K562 (cell line): ENCODE results near the gene TMC2. TPM values are rescaled to one million over a fixed set of nuclear protein-coding genes. Genes with fewer than 3 reads are reported as not detected.

Experiments
- ATAC-seq: fragments of 200-7000 bp; cut with Tn5 transposase; 3 replicates; pipeline ENCODE4 v1.9.1; 2020; ENCODE audit warnings: moderate library complexity
- BruUV-seq: library from RNA; stranded (reverse); fragments of 400-500 nt; replicated peaks from 2 replicates; lab custom pipeline; 2021; lab: Mats Ljungman, UMichigan
- CTCF ChIA-PET: fragments of 300-600 bp; formaldehyde crosslinking; extraction: SDS; loops from one replicate; lab custom pipeline; 2021; ENCODE audit warnings: low intra/inter-chr PET ratio; lab: Yijun Ruan, JAX
- POLR2A ChIA-PET: fragments of 300-600, 350-650 bp; sonication (Branson Sonifier 250); formaldehyde crosslinking; extraction: SDS; loops from one replicate; lab custom pipeline; 2021; ENCODE audit warnings: antibody characterized with exemption, inconsistent platforms; lab: Yijun Ruan, JAX
- DNase-seq, 4 experiments: peaks; one replicate each; pipeline versions ENCODE4 v3.0.0 to v3.0.0-alpha.2; 2011 to 2018; ENCODE audit warnings: low spot score in 3 of 4, mixed read lengths in 3 of 4; ENCODE audit errors: extremely low read depth in 1 of 4
- FAIRE-seq: peaks from 2 replicates; lab custom pipeline; 2011; peaks lifted over from hg19 to GRCh38; lab: Jason Lieb, UNC
- H2AFZ ChIP-seq: 2 replicates; pipeline ENCODE4 v1.6.0; 2011; ENCODE audit warnings: low read depth, low read length, control low read depth, inconsistent platforms
- H3K27ac ChIP-seq: fragments of 200-600 bp; 3 replicates; pipeline ENCODE4 v1.8.0; 2011; ENCODE audit warnings: low read depth, mild to moderate bottlenecking, control low read depth, inconsistent platforms, low read length, moderate library complexity, mixed read lengths; ENCODE audit errors: extremely low read depth
- H3K27me3 ChIP-seq, 2 experiments: fragments of 300-600 bp in 1 of 2; 2 replicates in 1 of 2; 3 replicates in 1 of 2; pipeline versions ENCODE4 v1.6.0 to v1.8.0; 2011; ENCODE audit warnings: inconsistent platforms in 2 of 2, low read length in 2 of 2, mild to moderate bottlenecking in 1 of 2, mixed read lengths in 1 of 2, moderate library complexity in 1 of 2; ENCODE audit not compliant: control insufficient read depth in 2 of 2, insufficient read depth in 2 of 2
- H3K36me3 ChIP-seq: fragments of 300-600 bp; 3 replicates; pipeline ENCODE4 v1.8.0; 2011; ENCODE audit warnings: mild to moderate bottlenecking, low read length, inconsistent platforms; ENCODE audit not compliant: control insufficient read depth, insufficient read depth
- H3K4me1 ChIP-seq, 2 experiments: fragments of 200-600 bp in 1 of 2; replicated peaks in 1 of 2; 2 replicates in 1 of 2; 3 replicates in 1 of 2; pipeline versions ENCODE4 v1.5.1 to v1.8.0; 2011; ENCODE audit warnings: inconsistent platforms in 2 of 2, low read length in 2 of 2, mild to moderate bottlenecking in 1 of 2, mixed read lengths in 1 of 2, moderate library complexity in 1 of 2; ENCODE audit not compliant: control insufficient read depth in 2 of 2, insufficient read depth in 2 of 2
- H3K4me2 ChIP-seq: 2 replicates; pipeline ENCODE4 v1.6.1; 2011; ENCODE audit warnings: low read length, control low read depth, inconsistent platforms, mixed read lengths; ENCODE audit not compliant: insufficient read depth
- H3K4me3 ChIP-seq: fragments of 200-600 bp; sonication (generic), shearing (Covaris generic); 2 replicates; pipeline ENCODE4 v1.5.1; 2016; ENCODE audit warnings: control low read depth, inconsistent platforms
- H3K79me2 ChIP-seq: fragments of 200-600 bp; 3 replicates; pipeline ENCODE4 v1.8.0; 2011; ENCODE audit warnings: low read length, inconsistent platforms; ENCODE audit not compliant: control insufficient read depth, insufficient read depth
- H3K9ac ChIP-seq, 2 experiments: 2 replicates each; pipeline versions ENCODE4 v1.6.0 to v1.6.1; 2011; ENCODE audit warnings: low read depth in 2 of 2, low read length in 2 of 2, control low read depth in 1 of 2, inconsistent platforms in 1 of 2, mild to moderate bottlenecking in 1 of 2, mixed read lengths in 1 of 2; ENCODE audit not compliant: insufficient read depth in 1 of 2
- H3K9me1 ChIP-seq: one replicate; pipeline ENCODE4 v1.6.0; 2011; ENCODE audit warnings: inconsistent platforms, mild to moderate bottlenecking, low read length, moderate library complexity; ENCODE audit not compliant: control insufficient read depth, insufficient read depth
- H3K9me3 ChIP-seq: replicated peaks from 2 replicates; pipeline ENCODE4 v1.5.1; 2011; ENCODE audit warnings: low read depth, low read length, inconsistent platforms; ENCODE audit not compliant: control insufficient read depth, insufficient read depth
- H4K20me1 ChIP-seq: replicated peaks from 2 replicates; pipeline ENCODE4 v1.6.1; 2011; ENCODE audit warnings: low read length, inconsistent platforms, mixed read lengths; ENCODE audit not compliant: control insufficient read depth, insufficient read depth
- BCOR ChIP-seq: fragments of 450-650 bp; IDR thresholded peaks from 2 replicates; pipeline ENCODE4 v1.6.1; 2016
- EP300 ChIP-seq: IDR thresholded peaks from 2 replicates; pipeline ENCODE4 v1.6.1; 2012; ENCODE audit warnings: low read length, improper control_type of control experiment
- ETS1 ChIP-seq: conservative IDR thresholded peaks from 2 replicates; pipeline ENCODE4 v1.6.1; 2011; ENCODE audit warnings: low read depth, mild to moderate bottlenecking, low read length; ENCODE audit not compliant: control insufficient read depth
- FOXO4 ChIP-seq: fragments of 450-650 bp; formaldehyde crosslinking; IDR thresholded peaks from 2 replicates; pipeline ENCODE4 v1.4.0; 2020; ENCODE audit warnings: mild to moderate bottlenecking, moderate library complexity
- GATAD2A ChIP-seq: fragments of 450-650 bp; IDR thresholded peaks from 2 replicates; pipeline ENCODE4 v1.6.1; 2017
- IRF2 ChIP-seq: sonication (generic); formaldehyde crosslinking; IDR thresholded peaks from 2 replicates; pipeline ENCODE4 v1.8.1; 2022; ENCODE audit warnings: mild to moderate bottlenecking, missing genetic modification reagents
- LARP7 ChIP-seq: fragments of 450-650 bp; IDR thresholded peaks from 2 replicates; pipeline ENCODE4 v1.6.1; 2016
- MAX ChIP-seq: sonication (generic); formaldehyde crosslinking; IDR thresholded peaks from 2 replicates; pipeline ENCODE4 v1.9.0; 2022; ENCODE audit warnings: mild to moderate bottlenecking, missing genetic modification reagents
- MCM2 ChIP-seq: fragments of 450-650 bp; IDR thresholded peaks from 2 replicates; pipeline ENCODE4 v1.6.1; 2017; ENCODE audit warnings: low read depth, mild to moderate bottlenecking
- NFIX ChIP-seq: fragments of 250-450 bp; sonication (Bioruptor Pico); IDR thresholded peaks from 2 replicates; pipeline ENCODE4 v1.4.0; 2020; ENCODE audit warnings: low read depth, mild to moderate bottlenecking, moderate library complexity
- NUFIP1 ChIP-seq: fragments of 450-650 bp; IDR thresholded peaks from 2 replicates; pipeline ENCODE4 v1.6.1; 2018; ENCODE audit not compliant: partially characterized antibody
- PCBP1 ChIP-seq: fragments of 200-400 bp; formaldehyde crosslinking; IDR thresholded peaks from 2 replicates; pipeline ENCODE4 v1.6.1; 2018; ENCODE audit warnings: mild to moderate bottlenecking, low read depth, low read length; ENCODE audit not compliant: poor library complexity, severe bottlenecking
- PREB ChIP-seq: sonication (generic); formaldehyde crosslinking; IDR thresholded peaks from 2 replicates; pipeline ENCODE4 v1.8.1; 2023; ENCODE audit warnings: mild to moderate bottlenecking, missing genetic modification reagents
- RBFOX2 ChIP-seq: fragments of 200-400 bp; formaldehyde crosslinking; IDR thresholded peaks from 2 replicates; pipeline ENCODE4 v1.6.1; 2017; ENCODE audit warnings: low read depth, mild to moderate bottlenecking, low read length, moderate library complexity
- RFX7 ChIP-seq: fragments of 250-450 bp; sonication (Bioruptor Pico); IDR thresholded peaks from 2 replicates; pipeline ENCODE4 v1.5.1; 2021; ENCODE audit warnings: mild to moderate bottlenecking
- TCF15 ChIP-seq: fragments of 250-450 bp; sonication (Bioruptor Pico); IDR thresholded peaks from 2 replicates; pipeline ENCODE4 v1.8.0; 2022; ENCODE audit warnings: moderate library complexity, mild to moderate bottlenecking, inconsistent platforms
- ZBTB2 ChIP-seq: fragments of 450-650 bp; IDR thresholded peaks from 2 replicates; pipeline ENCODE4 v1.6.1; 2016; ENCODE audit warnings: antibody characterized with exemption
- ZNF134 ChIP-seq: fragments of 250-450 bp; sonication (Bioruptor Pico); conservative IDR thresholded peaks from 2 replicates; pipeline ENCODE4 v1.4.0; 2020
- ZNF696 ChIP-seq: fragments of 250-450 bp; sonication (Bioruptor Pico); conservative IDR thresholded peaks from 2 replicates; pipeline ENCODE4 v1.4.0; 2020; ENCODE audit warnings: mild to moderate bottlenecking, moderate library complexity
- ZZZ3 ChIP-seq: fragments of 450-650 bp; IDR thresholded peaks from 2 replicates; pipeline ENCODE4 v1.6.1; 2016; ENCODE audit warnings: antibody characterized with exemption, mild to moderate bottlenecking, moderate library complexity
- WGBS: fragments of 100-300 bp; shearing (Covaris generic); methylation state at CpG from one replicate; pipeline ENCODE4 v1.1.6; 2016; ENCODE audit warnings: low coverage, mixed read lengths; ENCODE audit not compliant: insufficient coverage; ENCODE audit errors: missing lambda C conversion rate; 5-methylcytosine and 5-hydroxymethylcytosine counted together
- in situ Hi-C: fragments of 300-500 bp; cut with MboI; formaldehyde crosslinking; loops from 4 replicates; pipeline ENCODE4 v1.15.0; 2018; ENCODE audit warnings: inconsistent platforms, mixed read lengths
- intact Hi-C: fragments of 100-400 bp; cut with micrococcal nuclease; formaldehyde crosslinking; loops from 2 replicates; pipeline ENCODE4 v1.14.2; 2022
- polyA plus RNA-seq, 8 experiments: library from polyadenylated mRNA; depleted of rRNA in 4 of 8; stranded (reverse) in 5 of 8; unstranded in 3 of 8; fragments of >200 nt; fragmentation: Nextera tagmentation in 2 of 8; fragmentation: Illumina TruSeq in 1 of 8; extraction: Ambion mirVana in 2 of 8; extraction: Trizol in 1 of 8; gene quantifications; 2 replicates each; pipeline versions ENCODE4 v1.2.1 to v1.2.3, GENCODE V29; 2011 to 2014; ENCODE audit warnings: inconsistent platforms in 1 of 8, missing spikeins in 1 of 8
- total RNA-seq, 7 experiments: library from RNA; depleted of rRNA in 6 of 7; stranded (reverse); fragments of >200 nt in 6 of 7; fragmentation: Illumina TruSeq in 2 of 7; extraction: Trizol in 2 of 7; gene quantifications; 2 replicates each; pipeline versions ENCODE4 v1.2.1 to v1.2.3, GENCODE V29; 2011 to 2021; ENCODE audit warnings: low replicate concordance in 1 of 7

TMC2 gene
- total and polyA plus RNA-seq, 9 of the 15 experiments (the other 6 are each of a cell fraction or from before 2014, with no cell fraction given) = not detected

- Histone ChIP-seq H4K20me1 (no peaks in the 10 kb centered on the region), H3K36me3 (no peaks in the 10 kb centered on the region), H3K27me3 (peaks cover 18 to 44% of the 10 kb centered on the region in 2 experiments), H3K4me1 (peaks cover 0 to 10% of the 10 kb centered on the region in 2 experiments; a peak in 2 of 5 replicates), H3K27ac (no peak overlapping the region), H3K9me3 (no peaks in the 10 kb centered on the region), H2AFZ (no peak overlapping the region), H3K4me3 (no peak overlapping the region), H3K9ac (no peak overlapping the region; a peak in 1 of 4 replicates), H3K9me1 (no peaks in the 10 kb centered on the region), H3K79me2 (no peaks in the 10 kb centered on the region), H3K4me2 (no peak overlapping the region)
- DNase-seq (no peak), FAIRE-seq (no peak), ATAC-seq (peak; percentile 46; the same call in 1 of the 3 replicates)
- intact Hi-C loops = no loop called here
- in situ Hi-C loops = no loop called here
- no TSS peak for BruUV-seq
- POLR2A ChIA-PET = interaction anchor here (1.1 to 1.5 kb wide), 3 partner anchors 10 to 114 kb away, joined by 3 read pairs; partner anchors contain the start of gene NOP56
- CTCF ChIA-PET = no interaction called here
- TF ChIP-seq NFIX (CRISPR knock-in tag) (no peak), ZZZ3 (no peak), ZNF134 (CRISPR knock-in tag) (no peak), PCBP1 (no peak), FOXO4 (CRISPR knock-in tag) (no peak), GATAD2A (no peak), LARP7 (no peak), EP300 (no peak), MCM2 (no peak), ZNF696 (no peak), RFX7 (CRISPR knock-in tag) (no peak), MAX (CRISPR knock-in tag) (no peak), RBFOX2 (no peak), NUFIP1 (no peak), IRF2 (CRISPR knock-in tag) (no peak), ZBTB2 (no peak), PREB (CRISPR knock-in tag) (no peak), BCOR (no peak), TCF15 (CRISPR knock-in tag) (no peak), ETS1 (no peak)
- 2% methylated on average over 11 of the region's 12 CpGs for WGBS
These were observed 2.0 kb downstream of the TMC2 start for GRCh38 chr20:2538356-2538755.
